ENCODE data around the gene BTG2. TPM values are rescaled to one million over a fixed set of nuclear protein-coding genes. Genes with fewer than 3 reads are reported as not detected.

Gene BTG2
- polyA plus RNA-seq, 2 of the 4 experiments (the other 2 are of a cell fraction), result 7.2 to 16.4 TPM

DNA sequence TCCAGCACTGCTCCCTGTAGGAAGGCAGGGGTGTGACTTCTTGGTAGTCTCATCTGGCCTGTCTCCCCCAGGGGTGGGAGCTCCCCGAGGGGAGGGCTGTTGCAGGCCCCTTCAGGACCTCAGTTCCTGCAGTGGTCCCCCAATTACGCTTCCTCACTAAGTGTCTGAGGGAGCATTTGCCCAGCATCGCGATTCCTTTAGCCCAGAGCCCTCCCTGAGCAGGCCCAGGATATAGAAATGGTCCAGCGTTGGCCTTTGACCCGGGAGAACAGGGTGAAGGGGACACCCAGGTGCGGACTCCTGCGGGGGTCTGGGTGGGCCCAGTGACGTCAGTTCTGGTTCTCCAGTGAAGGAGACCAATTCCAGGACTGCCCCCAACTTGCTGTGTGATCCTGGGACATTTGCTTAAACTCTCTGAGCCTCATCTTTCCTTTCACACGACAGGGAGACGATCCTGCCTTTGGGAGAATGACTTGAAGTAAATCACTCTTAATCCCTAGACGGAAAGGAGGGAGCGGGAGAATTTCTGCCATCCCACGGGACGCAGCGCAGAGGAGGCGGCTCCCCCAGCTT is 32.6 kb upstream of the BTG2 start (continued):
- no peak for TF ChIP-seq KDM1A (IDR thresholded peaks at IDR 0.05; ENCODE audit: low read depth)

- FAIRE-seq (no peak), DNase-seq (ENCODE audit: low read depth in 1 of 2, low spot score in 1 of 2) (peak; percentile 73 to 82), ATAC-seq (peak; percentile 73 to 88)
- H3K9me3 ChIP-seq, result no peaks in the 10 kb centered on the region
- WGBS (ENCODE audit: missing lambda C conversion rate), result 49% methylated on average over 14 of the region's 32 CpGs
- ChIA-PET CTCF (interaction anchor here (0.5 to 21.3 kb wide), 52 partner anchors 8 to 502 kb away, joined by 3 to 510 read pairs (median 4); partner anchors contain the start of genes BTG2, FMOD and PRELP), POLR2A (interaction anchor here (1.0 kb wide), 3 partner anchors 32 to 54 kb away, joined by 4 to 9 read pairs (median 7); partner anchors contain the start of gene BTG2)
- peaks cover 9% of the 10 kb centered on the region for H3K4me1 ChIP-seq
- peak overlapping the region; percentile 29 to 67; a peak in 4 of 6 replicates for H3K27ac ChIP-seq
- peak overlapping the region; percentile 64 for H3K4me2 ChIP-seq
- H3K4me3 ChIP-seq, result no peak overlapping the region
- peak; percentile 96 for TF ChIP-seq SMC3 (IDR thresholded peaks at IDR 0.05)
- no peak for TF ChIP-seq CBX2 (IDR thresholded peaks at IDR 0.05; ENCODE audit: borderline replicate concordance, low read depth)
- TF ChIP-seq MAX (IDR thresholded peaks at IDR 0.05), result peak; percentile 57; the same call in 1 of the 2 replicates
- TF ChIP-seq FOSL2 (IDR thresholded peaks at IDR 0.05), result no peak
- peak; percentile 55 for TF ChIP-seq FOSL2 (CRISPR knock-in tag; IDR thresholded peaks at IDR 0.05)
- peak; percentile 93 to 95 for TF ChIP-seq RAD21 (conservative IDR thresholded peaks at IDR 0.05 in 1 of 2, IDR thresholded peaks at IDR 0.05 in 1 of 2)
- 0 out of 2 replicates have a peak, but pooled peaks have one; percentile 11 for TF ChIP-seq USF2 (IDR thresholded peaks at IDR 0.05)
- TF ChIP-seq MAFK (IDR thresholded peaks at IDR 0.05; ENCODE audit: partially characterized antibody), result peak; percentile 91
- TF ChIP-seq, protein P1, sequence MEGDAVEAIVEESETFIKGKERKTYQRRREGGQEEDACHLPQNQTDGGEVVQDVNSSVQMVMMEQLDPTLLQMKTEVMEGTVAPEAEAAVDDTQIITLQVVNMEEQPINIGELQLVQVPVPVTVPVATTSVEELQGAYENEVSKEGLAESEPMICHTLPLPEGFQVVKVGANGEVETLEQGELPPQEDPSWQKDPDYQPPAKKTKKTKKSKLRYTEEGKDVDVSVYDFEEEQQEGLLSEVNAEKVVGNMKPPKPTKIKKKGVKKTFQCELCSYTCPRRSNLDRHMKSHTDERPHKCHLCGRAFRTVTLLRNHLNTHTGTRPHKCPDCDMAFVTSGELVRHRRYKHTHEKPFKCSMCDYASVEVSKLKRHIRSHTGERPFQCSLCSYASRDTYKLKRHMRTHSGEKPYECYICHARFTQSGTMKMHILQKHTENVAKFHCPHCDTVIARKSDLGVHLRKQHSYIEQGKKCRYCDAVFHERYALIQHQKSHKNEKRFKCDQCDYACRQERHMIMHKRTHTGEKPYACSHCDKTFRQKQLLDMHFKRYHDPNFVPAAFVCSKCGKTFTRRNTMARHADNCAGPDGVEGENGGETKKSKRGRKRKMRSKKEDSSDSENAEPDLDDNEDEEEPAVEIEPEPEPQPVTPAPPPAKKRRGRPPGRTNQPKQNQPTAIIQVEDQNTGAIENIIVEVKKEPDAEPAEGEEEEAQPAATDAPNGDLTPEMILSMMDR (IDR thresholded peaks at IDR 0.05), result peak; percentile 97
- TF ChIP-seq ZSCAN20 (CRISPR knock-in tag; IDR thresholded peaks at IDR 0.05), result no peak
These were observed 32.0 kb upstream of the BTG2 start for GRCh38 chr1:203273206-203273868.

GRCh38 chr1:203273869-203274602 is 31.3 kb upstream of the BTG2 start:
- TF ChIP-seq ZC3H11A (IDR thresholded peaks at IDR 0.05) (no peak), MAX (IDR thresholded peaks at IDR 0.05) (no peak), RAD21 (conservative IDR thresholded peaks at IDR 0.05 in 1 of 2, IDR thresholded peaks at IDR 0.05 in 1 of 2) (no peak), NFE2L2 (conservative IDR thresholded peaks at IDR 0.05; ENCODE audit: low read length) (no peak)
- ATAC-seq (no peak), FAIRE-seq (no peak), DNase-seq (ENCODE audit: low read depth in 1 of 2, low spot score in 1 of 2) (no peak)
- Histone ChIP-seq H3K27ac (peak overlapping the region; percentile 29 to 67; a peak in 4 of 6 replicates), H3K9me3 (no peaks in the 10 kb centered on the region), H3K4me2 (no peak overlapping the region; the same call in 2 of the 3 replicates), H3K4me3 (no peak overlapping the region), H3K4me1 (peaks cover 6% of the 10 kb centered on the region)
- ChIA-PET CTCF (interaction anchor here (0.7 to 21.3 kb wide), 15 partner anchors 9 to 930 kb away, joined by 3 to 510 read pairs (median 5); partner anchors contain the start of genes BTG2 and FMOD), POLR2A (interaction anchor here (0.9 kb wide), 1 partner anchor 33 kb away, joined by 4 read pairs; no protein-coding TSS in a partner anchor)
- WGBS (ENCODE audit: missing lambda C conversion rate), result 88% methylated on average over 12 of the region's 12 CpGs

All from A549 (cell line).